HG03135 (cell line): ENCODE data around the gene MIEN1.
"Not testable (repeated sequence)": the region's sequence is repeated elsewhere in the genome, so short reads cannot be mapped to it uniquely, and the experiment has no call there.

Experiments
- ATAC-seq: cut with Tn5 transposase; IDR thresholded peaks from one replicate; pipeline ENCODE4 v1.9.1; 2021; ENCODE audit warnings: mild to moderate bottlenecking, moderate library complexity; ENCODE audit not compliant: unreplicated experiment

Gene MIEN1

GRCh38 chr17:39756380-39757079 is 26.2 kb upstream of the MIEN1 start:
- ATAC-seq: peak; percentile 0

GRCh38 chr17:39755554-39756379 is 25.4 kb upstream of the MIEN1 start:
- ATAC-seq: peak; percentile 31

- no peak for ATAC-seq
Observed at GRCh38 chr17:39754958-39755553, 24.7 kb upstream of the MIEN1 start.

- peak; percentile 58 for ATAC-seq
Observed at GRCh38 chr17:39754161-39754957, 24.0 kb upstream of the MIEN1 start.

- ATAC-seq: peak; percentile 17
Observed at GRCh38 chr17:39753514-39754160, 23.3 kb upstream of the MIEN1 start.

- no peak for ATAC-seq
Observed at GRCh38 chr17:39752241-39752881, 22.0 kb upstream of the MIEN1 start.

GRCh38 chr17:39751637-39752036 is 21.3 kb upstream of the MIEN1 start:
- ATAC-seq: no peak

- ATAC-seq: no peak
Observed at GRCh38 chr17:39751016-39751543, 20.7 kb upstream of the MIEN1 start.

- no peak for ATAC-seq
Observed at GRCh38 chr17:39750131-39751015, 20.0 kb upstream of the MIEN1 start.

GRCh38 chr17:39748444-39749034 is 18.2 kb upstream of the MIEN1 start:
- ATAC-seq: not testable (repeated sequence)

- ATAC-seq: no peak
Observed at GRCh38 chr17:39747745-39748144, 17.4 kb upstream of the MIEN1 start.

GRCh38 chr17:39746145-39746461 is 15.8 kb upstream of the MIEN1 start:
- no peak for ATAC-seq

- ATAC-seq: no peak
Observed at GRCh38 chr17:39745335-39746144, 15.2 kb upstream of the MIEN1 start.

- no peak for ATAC-seq
Observed at GRCh38 chr17:39744836-39745215, 14.5 kb upstream of the MIEN1 start.

GRCh38 chr17:39744075-39744835 is 13.9 kb upstream of the MIEN1 start:
- no peak for ATAC-seq

- no peak for ATAC-seq
Observed at GRCh38 chr17:39742856-39743436, 12.6 kb upstream of the MIEN1 start.
